ENCODE data around the gene CWH43. TPM values are rescaled to one million over a fixed set of nuclear protein-coding genes. Genes with fewer than 3 reads are reported as not detected.

The CWH43 gene
- total and polyA plus RNA-seq, 2 donors (not counting 1 experiment from before 2014, with no cell fraction given) = not detected

DNA sequence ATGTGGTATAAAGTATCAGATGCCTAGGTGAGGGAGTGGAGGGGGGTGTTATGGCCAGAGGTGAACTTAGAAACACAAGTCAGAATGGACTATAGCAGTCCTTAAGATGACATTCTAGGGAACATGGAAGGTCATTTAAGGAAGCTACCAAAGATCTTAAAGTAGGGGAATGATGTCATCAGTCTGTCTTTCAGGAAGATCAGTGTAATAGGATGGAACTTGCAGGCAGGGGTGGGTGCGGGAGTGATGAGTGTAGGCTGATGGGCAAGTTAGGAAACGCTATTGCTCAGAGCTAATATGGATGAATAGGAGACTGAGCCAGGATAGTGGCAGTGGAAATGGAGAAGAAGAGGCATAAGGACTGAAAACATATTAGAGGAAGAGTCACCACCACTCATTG lies 27.5 kb upstream of the CWH43 start:
- Histone ChIP-seq H4K20me1 (ENCODE audit: control insufficient read depth, insufficient read depth, low read length, poor library complexity, severe bottlenecking) (no peaks in the 10 kb centered on the region), H3K27ac (ENCODE audit: low read length in 2 of 2) (no peak overlapping the region), H3K36me3 (replicated peaks in 1 of 2; ENCODE audit: control extremely low read depth in 1 of 2, control insufficient read depth in 1 of 2, extremely low read depth in 1 of 2, insufficient read depth in 2 of 2, low read length in 1 of 2) (no peaks in the 10 kb centered on the region), H3K9me3 (ENCODE audit: control extremely low read depth in 1 of 3, control insufficient read depth in 2 of 3, insufficient read depth in 1 of 3, low read length in 2 of 3) (no peaks in the 10 kb centered on the region), H3K27me3 (replicated peaks in 1 of 4; ENCODE audit: control extremely low read depth in 1 of 4, control insufficient read depth in 3 of 4, insufficient read depth in 4 of 4, low read length in 3 of 4) (no peaks in the 10 kb centered on the region), H3K4me2 (replicated peaks; ENCODE audit: low read depth, low read length, poor library complexity, severe bottlenecking) (no peak overlapping the region), H3K4me1 (ENCODE audit: control insufficient read depth in 2 of 2, insufficient read depth in 2 of 2, low read length in 2 of 2) (no peaks in the 10 kb centered on the region), H3K79me2 (ENCODE audit: control insufficient read depth, insufficient read depth, low read length) (no peaks in the 10 kb centered on the region), H3K4me3 (ENCODE audit: control extremely low read depth in 1 of 5, extremely low read depth in 1 of 5, insufficient read depth in 1 of 5, low read depth in 2 of 5, low read length in 4 of 5) (no peak overlapping the region), H3K9ac (ENCODE audit: low read length) (no peak overlapping the region), H2AFZ (ENCODE audit: insufficient read depth, low read depth, low read length, poor library complexity, severe bottlenecking) (no peak overlapping the region)
- H3K4me3 Mint-ChIP-seq = no peak overlapping the region
- ATAC-seq (ENCODE audit: low read depth) (no peak), DNase-seq (no peak)
- 94% methylated on average over 2 of the region's 2 CpGs for WGBS (ENCODE audit: insufficient coverage)
- no peak for TF ChIP-seq EZH2 (IDR thresholded peaks at IDR 0.05; ENCODE audit: borderline replicate concordance, insufficient read depth, low read depth, low read length, poor library complexity, severe bottlenecking)
- TF ChIP-seq, protein P1, sequence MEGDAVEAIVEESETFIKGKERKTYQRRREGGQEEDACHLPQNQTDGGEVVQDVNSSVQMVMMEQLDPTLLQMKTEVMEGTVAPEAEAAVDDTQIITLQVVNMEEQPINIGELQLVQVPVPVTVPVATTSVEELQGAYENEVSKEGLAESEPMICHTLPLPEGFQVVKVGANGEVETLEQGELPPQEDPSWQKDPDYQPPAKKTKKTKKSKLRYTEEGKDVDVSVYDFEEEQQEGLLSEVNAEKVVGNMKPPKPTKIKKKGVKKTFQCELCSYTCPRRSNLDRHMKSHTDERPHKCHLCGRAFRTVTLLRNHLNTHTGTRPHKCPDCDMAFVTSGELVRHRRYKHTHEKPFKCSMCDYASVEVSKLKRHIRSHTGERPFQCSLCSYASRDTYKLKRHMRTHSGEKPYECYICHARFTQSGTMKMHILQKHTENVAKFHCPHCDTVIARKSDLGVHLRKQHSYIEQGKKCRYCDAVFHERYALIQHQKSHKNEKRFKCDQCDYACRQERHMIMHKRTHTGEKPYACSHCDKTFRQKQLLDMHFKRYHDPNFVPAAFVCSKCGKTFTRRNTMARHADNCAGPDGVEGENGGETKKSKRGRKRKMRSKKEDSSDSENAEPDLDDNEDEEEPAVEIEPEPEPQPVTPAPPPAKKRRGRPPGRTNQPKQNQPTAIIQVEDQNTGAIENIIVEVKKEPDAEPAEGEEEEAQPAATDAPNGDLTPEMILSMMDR (IDR thresholded peaks at IDR 0.05) = no peak
- ChIA-PET CTCF (interaction anchor here (2.2 kb wide), 1 partner anchor 380 kb away, joined by 16 read pairs; no protein-coding TSS in a partner anchor), POLR2A (no interaction called here)
- no peaks in the 10 kb centered on the region for H3K9me3 Mint-ChIP-seq (ENCODE audit: insufficient read depth)
- peaks cover 16% of the 10 kb centered on the region for H3K27me3 Mint-ChIP-seq
- intact Hi-C loops (cut with micrococcal nuclease) = no loop called here
- H3K27ac Mint-ChIP-seq = no peak overlapping the region
- no peaks in the 10 kb centered on the region for H3K4me1 Mint-ChIP-seq

DNA sequence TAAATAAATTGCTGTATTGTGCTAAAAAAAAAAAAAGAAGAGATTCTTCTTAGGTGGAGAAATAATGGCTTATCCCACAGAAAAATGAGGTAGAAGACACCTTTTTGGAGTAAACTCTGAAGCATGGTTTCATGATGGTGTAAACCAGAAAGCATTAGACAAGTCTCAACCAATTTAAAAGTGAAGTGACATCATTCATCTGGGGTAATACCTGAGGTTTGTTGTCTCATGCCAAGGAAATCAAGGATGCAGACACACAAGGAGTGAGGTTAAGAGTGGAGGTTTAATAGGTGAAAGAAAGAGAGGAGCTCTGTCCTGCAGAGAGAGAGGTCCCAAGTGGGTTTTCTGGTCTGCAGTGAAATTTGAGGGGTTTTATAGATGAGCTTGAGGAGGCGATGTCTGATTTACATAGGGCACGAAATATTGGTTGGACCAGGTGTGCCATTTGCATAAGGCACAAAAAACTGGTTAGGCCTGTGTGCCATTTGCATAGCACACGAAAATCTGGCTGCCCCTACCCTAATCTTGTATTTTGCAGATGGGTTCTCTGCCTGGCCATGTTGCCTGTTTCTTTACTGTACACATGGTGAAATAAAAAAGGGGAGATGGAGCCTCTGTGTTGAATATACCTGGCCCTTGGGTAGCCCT lies 25.0 kb upstream of the CWH43 start:
- Histone ChIP-seq H4K20me1 (ENCODE audit: control insufficient read depth, insufficient read depth, low read length, poor library complexity, severe bottlenecking) (no peaks in the 10 kb centered on the region), H3K9ac (ENCODE audit: low read length) (no peak overlapping the region), H3K9me3 (ENCODE audit: control extremely low read depth in 1 of 3, control insufficient read depth in 2 of 3, insufficient read depth in 1 of 3, low read length in 2 of 3) (no peaks in the 10 kb centered on the region), H3K27ac (ENCODE audit: low read length in 2 of 2) (no peak overlapping the region), H3K79me2 (ENCODE audit: control insufficient read depth, insufficient read depth, low read length) (no peaks in the 10 kb centered on the region), H3K4me3 (ENCODE audit: control extremely low read depth in 1 of 5, extremely low read depth in 1 of 5, insufficient read depth in 1 of 5, low read depth in 2 of 5, low read length in 4 of 5) (no peak overlapping the region), H2AFZ (ENCODE audit: insufficient read depth, low read depth, low read length, poor library complexity, severe bottlenecking) (no peak overlapping the region), H3K4me1 (ENCODE audit: control insufficient read depth in 2 of 2, insufficient read depth in 2 of 2, low read length in 2 of 2) (no peaks in the 10 kb centered on the region), H3K36me3 (replicated peaks in 1 of 2; ENCODE audit: control extremely low read depth in 1 of 2, control insufficient read depth in 1 of 2, extremely low read depth in 1 of 2, insufficient read depth in 2 of 2, low read length in 1 of 2) (no peaks in the 10 kb centered on the region), H3K4me2 (replicated peaks; ENCODE audit: low read depth, low read length, poor library complexity, severe bottlenecking) (no peak overlapping the region), H3K27me3 (replicated peaks in 1 of 4; ENCODE audit: control extremely low read depth in 1 of 4, control insufficient read depth in 3 of 4, insufficient read depth in 4 of 4, low read length in 3 of 4) (no peaks in the 10 kb centered on the region)
- Mint-ChIP-seq H3K4me1 (no peaks in the 10 kb centered on the region), H3K27ac (no peak overlapping the region), H3K27me3 (peaks cover 16% of the 10 kb centered on the region), H3K4me3 (no peak overlapping the region), H3K9me3 (ENCODE audit: insufficient read depth) (no peaks in the 10 kb centered on the region)
- ChIA-PET POLR2A (no interaction called here), CTCF (interaction anchor here (0.7 to 6.5 kb wide), 4 partner anchors 354 to 386 kb away, joined by 3 to 94 read pairs (median 4); no protein-coding TSS in a partner anchor)
- intact Hi-C loops (cut with micrococcal nuclease) = loop anchor here (10.0 kb wide), 1 partner anchor 646 kb away; no protein-coding TSS in a partner anchor
- DNase-seq (no peak), ATAC-seq (ENCODE audit: low read depth) (no peak)
- no peak for TF ChIP-seq EZH2 (IDR thresholded peaks at IDR 0.05; ENCODE audit: borderline replicate concordance, insufficient read depth, low read depth, low read length, poor library complexity, severe bottlenecking)
- TF ChIP-seq, protein P1 (IDR thresholded peaks at IDR 0.05) = no peak
- WGBS (ENCODE audit: insufficient coverage) = 75% methylated on average over 2 of the region's 3 CpGs
